HG02884 (cell line): ENCODE results near the gene NSMCE1.
"Not testable (repeated sequence)": the region's sequence is repeated elsewhere in the genome, so short reads cannot be mapped to it uniquely, and the experiment has no call there.

ENCODE experiments used
- ATAC-seq: cut with Tn5 transposase; IDR thresholded peaks from one replicate; pipeline ENCODE4 v1.9.1; 2021; ENCODE audit warnings: mild to moderate bottlenecking, moderate library complexity; ENCODE audit not compliant: unreplicated experiment

Gene NSMCE1

DNA sequence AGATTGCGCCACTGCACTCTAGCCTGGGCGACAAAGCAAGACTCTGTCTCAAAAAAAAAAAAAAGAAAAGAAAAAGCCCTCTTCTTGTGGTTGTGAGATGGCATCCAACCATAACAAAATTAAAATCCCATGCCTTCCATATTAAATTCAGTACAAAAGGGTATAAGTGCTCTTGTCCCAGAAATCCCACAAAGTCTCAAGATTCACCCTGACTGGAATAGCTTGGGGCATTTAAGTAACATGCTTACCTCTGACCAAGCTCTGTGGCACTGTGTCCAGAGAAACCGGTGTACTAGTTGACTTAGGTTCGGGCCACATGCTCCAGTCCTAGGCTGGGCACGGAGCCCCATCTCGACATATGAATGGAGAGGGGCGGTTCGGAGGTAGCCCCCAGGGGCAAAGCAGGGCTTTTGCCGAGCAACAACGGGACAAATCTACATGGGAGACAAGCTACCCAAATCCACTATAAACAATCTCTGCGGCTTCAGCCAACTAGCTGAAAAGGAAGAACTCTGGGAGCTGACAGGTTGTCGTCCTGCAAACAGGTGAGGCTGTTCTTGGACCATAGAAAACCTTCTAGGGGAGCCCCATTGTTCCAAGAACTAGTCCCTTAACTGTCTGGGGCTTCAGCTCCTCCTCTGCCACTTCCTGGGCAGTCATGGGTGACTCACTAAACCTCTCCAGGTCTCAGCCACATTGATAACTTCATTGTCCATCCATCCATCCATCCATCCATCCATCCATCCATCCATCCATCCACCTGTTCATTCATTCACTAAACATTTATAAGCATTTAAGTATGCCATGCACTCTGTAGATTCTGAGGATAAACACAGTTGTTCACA is 34.9 kb upstream of the NSMCE1 start:
- no peak for ATAC-seq

DNA sequence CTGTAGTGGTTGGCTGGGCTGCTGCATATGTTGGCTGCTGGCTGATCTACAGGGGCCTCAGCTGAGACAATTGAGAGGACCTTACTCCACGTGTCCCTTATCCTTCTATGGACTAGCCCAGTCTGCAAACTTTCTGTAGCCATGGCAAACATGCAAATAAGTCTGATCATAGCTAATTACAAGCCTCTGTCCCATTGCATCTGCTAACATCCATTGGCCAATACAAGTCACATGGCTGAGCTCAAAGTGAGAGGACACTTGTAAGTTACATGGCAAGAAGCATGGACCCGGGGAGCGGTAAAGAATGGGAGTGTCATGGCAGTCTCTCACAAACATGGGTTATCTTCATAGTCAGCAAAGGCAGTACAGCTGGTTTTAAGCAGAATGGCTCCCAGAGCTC is 33.6 kb upstream of the NSMCE1 start:
- no peak for ATAC-seq

DNA sequence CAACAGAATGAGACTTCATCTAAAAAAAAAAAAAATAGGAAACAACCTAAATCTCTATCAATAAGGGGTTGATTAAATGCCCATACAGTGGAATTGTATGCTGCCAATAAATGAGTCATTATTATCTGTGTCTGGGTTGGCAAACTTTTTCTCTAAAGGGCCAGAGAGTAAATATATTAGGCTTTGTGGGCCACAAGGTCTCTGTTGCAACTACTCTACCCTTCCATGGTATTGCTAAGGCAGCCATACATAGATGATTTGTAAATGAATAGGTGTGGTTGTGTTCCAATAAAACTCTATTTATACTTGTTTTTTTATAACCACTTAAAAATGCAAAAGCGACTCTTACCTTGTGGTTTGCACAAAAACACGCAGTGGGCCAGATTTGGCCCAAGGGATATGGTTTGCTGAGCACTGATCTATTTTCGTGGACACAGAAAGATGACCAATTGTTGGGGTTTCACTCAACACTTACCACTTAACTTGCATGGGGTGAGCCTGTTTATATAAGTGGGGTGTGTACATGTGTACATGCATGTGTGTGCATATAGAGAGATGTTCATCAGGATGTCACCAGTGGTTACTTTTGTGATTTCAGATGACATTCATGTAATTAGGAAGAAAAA is 32.8 kb upstream of the NSMCE1 start:
- no peak for ATAC-seq

DNA sequence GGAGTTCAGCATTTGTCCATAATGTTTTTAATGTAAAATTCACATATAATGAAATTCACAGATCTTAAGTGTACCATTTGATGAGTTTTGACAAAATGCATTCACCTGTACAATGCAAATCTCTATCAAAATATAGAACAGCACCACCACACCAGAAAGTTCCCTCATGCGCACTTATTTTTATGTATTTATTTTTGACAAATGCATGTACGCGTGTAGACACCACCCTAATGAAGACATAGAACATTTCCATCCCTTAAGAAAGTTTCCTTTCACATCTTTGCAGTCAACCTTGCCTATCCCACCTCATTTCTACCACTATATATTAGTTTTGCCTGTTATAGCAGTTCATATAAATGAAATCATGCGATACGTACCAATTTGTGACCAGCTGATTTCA is 29.6 kb upstream of the NSMCE1 start:
- no peak for ATAC-seq

DNA sequence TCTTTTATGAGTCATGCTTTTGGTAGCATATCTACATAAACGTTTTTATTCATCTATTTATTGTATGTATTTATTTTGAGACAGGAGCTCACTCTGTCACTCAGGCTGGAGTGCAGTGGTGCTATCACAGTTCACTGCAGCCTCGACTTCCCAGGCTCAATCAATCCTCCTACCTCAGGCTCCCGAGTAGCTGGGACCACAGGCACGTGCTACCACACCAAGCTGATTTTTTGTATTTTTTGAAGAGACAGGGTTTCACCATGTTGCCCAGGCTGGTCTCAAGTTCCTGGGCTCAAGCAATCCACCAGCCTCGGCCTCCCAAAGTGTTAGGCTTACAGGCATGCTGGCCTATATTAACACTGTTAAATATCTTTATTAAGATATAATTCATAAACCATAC is 24.8 kb upstream of the NSMCE1 start:
- ATAC-seq = no peak

DNA sequence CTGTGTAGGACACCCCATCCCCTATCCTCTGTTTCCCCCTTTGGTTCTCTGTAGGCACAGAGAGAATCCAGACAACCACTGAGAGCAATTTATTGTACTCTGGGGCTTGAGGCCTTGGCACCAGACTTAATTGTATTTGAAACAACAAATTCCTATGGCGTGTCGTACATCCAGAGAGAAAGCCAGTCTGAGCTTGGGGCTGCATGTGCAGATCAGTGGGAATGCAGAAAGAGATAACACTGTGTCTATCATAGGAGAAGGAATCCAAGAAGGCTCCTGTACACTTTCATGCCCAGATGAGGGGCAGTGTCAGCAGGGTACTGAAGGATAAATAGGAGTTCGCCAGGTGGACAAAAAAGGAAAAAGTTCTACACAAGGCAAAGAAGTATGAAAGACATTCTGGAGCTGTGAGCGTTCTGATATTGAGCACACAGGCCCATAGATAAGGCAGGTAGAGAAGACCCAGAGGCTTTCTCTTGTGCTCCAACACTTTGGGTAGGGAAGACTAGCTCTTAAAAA is 23.2 kb upstream of the NSMCE1 start:
- no peak for ATAC-seq

DNA sequence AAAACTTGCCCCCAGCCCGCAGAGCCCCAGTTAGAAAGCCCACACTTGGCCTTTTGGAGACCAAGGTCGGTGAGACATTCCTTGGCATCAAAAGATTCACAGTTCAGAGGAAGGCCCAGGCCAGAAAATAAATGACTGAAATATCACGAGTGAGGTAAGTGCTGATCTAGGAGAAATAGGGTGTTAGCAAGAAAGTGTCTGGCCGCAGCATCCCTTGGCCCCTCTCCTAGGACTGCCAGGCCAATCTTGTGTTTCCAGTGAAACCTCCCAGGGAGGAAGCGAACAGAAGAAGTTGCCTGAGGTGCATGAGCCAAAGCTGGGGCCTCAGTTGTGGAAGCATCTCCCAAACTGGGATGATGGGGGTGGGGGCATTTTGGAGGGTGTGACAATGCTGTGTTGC is 22.5 kb upstream of the NSMCE1 start:
- no peak for ATAC-seq

DNA sequence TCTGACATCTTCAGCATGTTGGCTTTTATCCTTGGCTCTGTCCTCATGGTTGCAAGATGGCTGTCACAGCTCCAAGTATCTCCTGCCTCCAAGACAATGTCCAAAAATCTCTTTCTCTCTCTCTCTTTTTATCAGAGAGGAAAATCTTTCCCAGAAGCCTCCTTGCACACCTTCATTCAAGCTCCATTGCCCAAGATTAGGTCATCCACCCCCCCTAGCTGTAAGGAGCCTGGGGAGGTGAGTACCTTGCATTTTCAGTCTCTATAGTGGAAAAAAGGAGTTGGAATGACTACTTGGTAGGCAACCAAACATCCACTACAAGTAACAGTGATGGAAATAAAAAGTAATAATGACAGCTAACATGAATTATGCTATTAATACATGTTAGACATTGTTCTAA is 22.0 kb upstream of the NSMCE1 start:
- no peak for ATAC-seq

DNA sequence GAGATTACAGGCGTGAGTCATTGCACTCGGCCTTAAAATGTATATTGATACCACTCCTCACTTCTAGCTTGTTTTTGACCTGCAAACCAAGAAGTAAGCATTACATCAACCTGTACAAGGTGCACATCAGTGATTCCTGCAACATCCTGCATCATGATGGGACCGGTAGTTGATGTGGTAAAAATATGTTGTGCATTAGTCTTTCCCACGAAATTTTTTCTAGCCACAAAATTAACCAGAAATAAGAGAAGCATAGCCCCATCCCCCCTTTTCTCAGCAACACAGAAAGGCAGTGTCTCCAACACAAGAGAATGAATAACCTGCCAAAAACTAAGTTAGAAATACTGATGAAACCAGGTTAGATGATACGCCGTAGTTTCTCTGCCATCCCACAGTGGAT is 21.1 kb upstream of the NSMCE1 start:
- ATAC-seq = no peak

DNA sequence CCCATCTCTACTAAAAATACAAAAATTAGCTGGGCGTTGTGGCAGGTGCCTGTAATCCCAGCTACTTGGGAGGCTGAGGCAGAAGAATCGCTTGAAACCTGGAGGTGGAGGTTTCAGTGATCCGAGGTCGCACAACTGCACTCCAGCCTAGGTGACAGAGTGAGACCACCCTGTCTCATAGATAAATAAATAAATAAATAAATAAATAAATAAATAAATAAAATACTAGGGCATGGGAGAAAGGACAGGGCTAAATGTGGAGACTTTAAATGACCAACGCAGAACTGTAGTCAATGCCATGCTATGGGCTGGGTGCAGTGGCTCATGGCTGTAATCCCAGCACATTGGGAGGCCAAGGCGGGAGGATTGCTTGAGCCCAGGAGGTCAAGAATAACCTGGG is 19.7 kb upstream of the NSMCE1 start:
- not testable (repeated sequence) for ATAC-seq

DNA sequence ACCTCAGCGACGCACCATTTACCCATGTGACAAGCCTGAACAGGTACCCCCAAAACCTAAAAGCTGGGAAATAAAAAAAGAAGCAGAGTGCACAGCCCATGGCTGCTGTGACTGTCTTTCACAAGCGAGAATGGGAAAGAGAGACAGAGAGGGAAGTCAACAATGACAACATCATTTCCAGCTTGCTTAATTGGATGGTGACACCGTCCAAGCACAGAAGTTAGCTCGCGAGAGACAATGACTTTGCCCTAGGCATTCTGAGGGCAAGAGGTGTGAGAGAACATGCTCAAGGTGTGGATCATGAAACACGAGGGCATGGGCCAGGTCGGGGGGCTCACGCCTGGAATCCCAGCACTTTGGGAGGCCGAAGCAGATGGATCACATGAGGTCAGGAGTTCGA is 19.3 kb upstream of the NSMCE1 start:
- ATAC-seq = no peak

DNA sequence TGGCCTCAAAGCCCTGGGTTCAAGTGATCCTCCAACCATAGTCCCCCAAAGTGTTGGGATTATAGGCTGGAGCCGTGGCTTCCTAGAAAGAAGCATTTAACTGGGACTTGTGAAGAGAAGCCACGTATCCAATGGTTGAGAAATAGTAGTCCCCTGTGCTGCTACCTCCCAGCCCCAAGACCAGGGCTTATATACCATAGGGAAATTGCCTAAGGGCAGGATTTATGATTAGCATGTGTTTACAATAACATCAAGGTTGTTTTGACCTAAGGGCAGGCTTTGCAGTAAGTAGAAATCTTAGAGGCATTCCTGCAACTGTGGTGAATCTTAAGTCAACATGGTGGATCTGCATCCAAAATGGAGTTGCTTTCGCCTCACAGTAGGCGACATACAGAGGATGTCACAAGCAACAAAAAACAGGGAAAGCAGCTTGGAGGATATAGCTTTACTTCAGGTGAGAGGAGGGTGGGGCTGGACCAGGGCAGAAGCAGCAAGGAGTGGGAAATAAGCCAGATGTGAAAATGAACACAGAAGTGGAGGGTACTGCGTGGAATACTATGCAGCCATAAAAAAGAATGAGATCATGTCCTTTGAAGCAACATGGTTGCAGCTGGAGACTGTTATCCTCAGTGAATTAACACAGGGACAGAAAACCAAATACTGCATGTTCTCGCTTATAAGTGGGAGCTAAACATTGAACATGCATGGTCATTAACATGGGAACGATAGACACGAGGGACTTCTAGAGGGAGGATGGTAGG is 18.7 kb upstream of the NSMCE1 start:
- no peak for ATAC-seq

DNA sequence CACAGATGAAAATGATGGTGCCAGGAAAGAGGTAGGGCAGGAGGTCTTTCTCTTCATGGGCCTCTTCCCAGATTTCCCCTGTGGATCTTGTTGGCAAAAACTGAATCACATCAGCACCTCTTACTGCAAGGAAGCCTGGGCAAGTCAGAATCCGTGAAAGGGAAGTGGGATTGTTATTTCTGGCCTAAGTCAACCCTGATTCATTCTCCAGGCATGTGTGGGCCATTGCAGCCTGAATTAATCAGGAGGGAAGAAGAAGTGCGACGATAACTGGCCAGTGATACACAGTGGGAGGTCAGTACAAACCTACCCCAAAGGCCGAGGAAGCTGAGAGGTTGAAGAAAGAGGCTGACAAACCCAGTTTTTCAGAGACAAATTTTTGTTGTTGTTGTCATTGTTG is 17.9 kb upstream of the NSMCE1 start:
- no peak for ATAC-seq

DNA sequence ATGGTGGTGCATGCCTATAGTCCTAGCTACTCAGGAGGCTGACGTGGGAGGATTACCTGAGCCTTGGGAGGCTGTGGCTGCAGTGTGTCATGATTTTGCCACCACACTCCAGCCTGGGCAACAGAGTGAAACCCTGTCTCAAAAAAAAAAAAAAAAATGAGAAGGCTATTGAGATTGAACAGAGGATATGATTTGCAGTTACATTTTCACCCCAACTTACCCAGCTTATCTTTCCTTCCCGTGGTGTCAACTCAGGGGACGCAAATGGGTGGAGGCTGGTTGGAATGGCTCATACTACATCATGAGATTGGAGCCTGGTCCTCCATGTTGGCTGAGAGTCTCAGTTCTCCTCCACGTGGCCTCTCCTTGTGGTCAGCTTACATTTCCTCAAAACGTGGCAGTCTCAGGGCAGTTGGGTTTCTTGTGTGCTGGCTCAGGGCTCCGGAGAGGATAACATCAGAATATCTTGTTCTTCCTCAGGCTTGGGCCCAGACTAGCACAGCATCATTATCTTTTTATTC is 17.2 kb upstream of the NSMCE1 start:
- ATAC-seq = no peak

DNA sequence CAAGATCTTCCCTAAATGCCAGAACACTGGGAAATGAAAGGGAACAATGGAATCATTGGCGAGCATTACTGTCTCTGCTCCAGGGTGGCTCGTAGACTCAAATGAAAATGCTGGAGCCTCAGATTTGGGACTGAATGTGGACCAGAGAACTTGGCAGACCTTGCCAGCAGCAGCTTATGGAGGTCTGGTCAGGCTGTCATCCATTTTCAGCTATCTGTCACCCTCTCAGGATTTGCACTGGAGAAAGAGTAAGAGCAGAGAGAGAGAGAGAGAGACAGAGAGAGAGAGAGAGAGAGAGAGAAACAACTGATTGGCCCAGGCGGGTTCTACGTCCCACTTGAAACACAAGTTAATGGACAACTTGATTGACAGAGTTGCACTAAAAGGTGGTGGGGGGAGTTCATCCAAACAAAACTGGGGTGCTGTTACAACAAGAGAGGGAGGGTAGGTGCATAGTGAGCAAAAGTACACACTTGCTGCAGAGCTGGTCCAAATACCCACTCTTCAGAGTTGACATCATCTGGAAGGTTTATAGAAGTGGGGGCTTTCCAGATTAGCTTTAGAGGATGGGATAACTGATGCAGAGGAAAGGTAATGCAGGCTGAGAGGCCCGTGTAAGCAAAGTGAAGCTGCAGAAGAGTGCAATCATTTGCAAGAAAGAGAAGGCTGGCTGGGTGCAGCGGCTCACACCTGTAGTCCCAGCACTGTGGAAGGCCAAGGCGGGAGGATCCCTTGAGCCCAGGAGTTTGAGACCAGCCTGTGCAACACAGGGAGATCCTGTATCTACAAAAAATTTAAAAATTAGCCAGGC is 16.5 kb upstream of the NSMCE1 start:
- no peak for ATAC-seq

DNA sequence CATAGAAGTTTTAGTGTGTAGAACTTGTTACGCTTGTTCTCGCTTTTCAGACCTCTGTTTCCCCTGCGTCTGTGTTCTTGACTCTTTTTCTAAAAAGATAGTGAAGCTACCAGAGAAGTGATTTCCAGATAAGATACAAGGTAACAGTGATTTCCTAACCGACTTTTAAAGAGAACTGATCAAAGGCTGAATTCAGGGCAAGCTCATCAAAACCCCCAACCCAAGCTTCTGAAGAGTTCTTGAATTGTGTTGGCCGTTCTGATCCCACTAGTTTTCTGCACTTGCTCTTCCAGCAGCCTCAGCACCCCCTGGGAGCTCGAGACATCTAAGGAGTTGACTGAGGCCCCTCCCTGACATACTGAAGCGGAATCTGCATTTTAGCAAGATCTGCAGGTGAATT is 12.7 kb upstream of the NSMCE1 start:
- ATAC-seq = no peak

DNA sequence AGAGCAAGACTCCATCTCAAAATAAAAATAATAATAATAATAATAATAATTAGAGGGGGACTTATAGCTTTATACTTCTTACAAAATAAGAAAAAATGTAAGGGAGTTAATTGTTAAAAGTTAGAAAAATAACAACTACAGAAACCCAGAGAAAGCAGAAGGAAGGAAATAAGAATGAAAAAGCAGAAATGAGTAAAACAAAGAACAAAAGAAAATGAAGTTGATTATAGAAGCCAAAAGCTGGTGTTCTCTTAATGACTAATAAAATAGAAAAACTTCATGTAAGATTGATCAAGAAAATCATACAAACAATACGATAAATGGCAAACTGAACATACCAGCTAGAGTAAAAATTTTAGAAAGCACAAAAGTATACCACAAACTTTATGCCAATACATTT is 6.8 kb upstream of the NSMCE1 start:
- ATAC-seq = no peak

DNA sequence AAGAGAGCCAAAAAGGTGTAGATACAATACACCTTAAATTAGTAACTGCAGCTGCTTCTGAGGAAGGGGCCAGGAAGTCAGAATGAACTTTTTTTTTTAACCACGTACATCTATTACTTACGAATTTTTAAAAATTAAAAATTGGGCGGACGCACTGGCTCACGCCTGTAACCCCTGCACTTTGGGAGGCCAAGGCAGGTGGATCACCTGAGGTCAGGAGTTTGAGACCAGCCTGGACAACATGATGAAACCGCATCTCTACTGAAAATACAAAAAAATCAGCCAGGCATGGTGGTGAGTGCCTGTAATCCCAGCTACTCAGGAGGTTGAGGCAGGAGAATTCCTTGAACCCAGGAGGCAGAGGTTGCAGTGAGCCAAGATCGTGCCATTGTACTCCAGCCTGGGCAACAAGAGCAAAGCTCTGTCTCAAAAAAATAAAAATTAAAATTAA is 5.9 kb upstream of the NSMCE1 start:
- ATAC-seq = not testable (repeated sequence)

DNA sequence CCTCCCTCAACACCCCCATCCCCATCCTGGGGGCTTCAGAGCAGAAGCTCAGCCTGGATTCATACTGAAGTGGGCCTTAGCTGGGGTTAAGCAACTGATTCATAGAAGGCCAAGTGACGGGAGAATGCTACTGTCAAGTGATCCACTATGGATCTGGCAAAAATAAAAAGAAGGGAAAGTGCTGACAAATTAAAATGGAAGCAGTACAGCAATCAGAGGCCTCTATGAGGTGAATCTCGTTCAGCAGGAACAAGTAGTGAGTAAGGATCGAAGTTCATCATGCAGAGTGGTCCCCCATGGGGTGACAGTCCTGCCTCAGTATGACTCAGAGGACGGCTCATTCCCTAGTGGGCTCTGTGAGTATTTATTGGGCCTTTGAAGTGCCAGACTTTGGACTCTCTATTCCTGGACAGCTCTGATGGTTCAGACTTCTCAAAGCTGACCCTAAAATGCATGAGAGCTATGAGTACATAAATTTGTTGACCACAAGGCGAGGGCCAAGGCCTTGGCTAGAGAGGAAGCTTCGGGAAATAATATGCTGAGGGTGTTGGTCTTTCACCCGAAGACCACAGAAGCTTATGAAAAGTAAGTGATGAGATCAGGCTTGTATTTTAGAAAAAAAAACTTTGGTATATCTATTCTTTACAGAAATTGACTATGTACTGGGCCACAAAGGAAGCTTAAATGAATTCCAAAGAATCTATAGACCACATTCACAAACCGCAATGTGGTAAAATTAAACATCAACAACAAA is 5.3 kb upstream of the NSMCE1 start:
- no peak for ATAC-seq

DNA sequence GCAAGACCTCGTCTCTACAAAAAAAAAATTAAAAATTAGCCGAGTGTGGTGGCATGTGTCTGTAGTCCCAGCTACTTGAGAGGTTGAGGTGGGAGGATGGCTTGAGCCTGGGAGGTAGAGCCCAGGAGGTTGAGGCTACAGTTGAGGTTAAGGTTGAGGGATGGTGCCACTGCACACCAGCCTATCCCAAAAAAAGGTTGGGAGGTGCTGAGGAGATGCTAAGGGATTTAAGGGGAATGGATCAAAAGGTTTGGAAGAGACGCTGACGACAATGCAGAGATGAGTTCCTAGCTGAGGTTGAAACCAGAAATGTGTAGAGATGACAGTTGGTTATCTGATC is 4.7 kb upstream of the NSMCE1 start:
- no peak for ATAC-seq
